Measurements from ENCODE around the gene SLC35A4. TPM values are rescaled to one million over a fixed set of nuclear protein-coding genes. Genes with fewer than 3 reads are reported as not detected.

SLC35A4 gene
- total and polyA plus RNA-seq, 12 donors = 33.9 to 105 (median 78.7) TPM

GRCh38 chr5:140547508-140548299 is 16.9 kb upstream of the SLC35A4 start, which contains the start of gene EIF4EBP3:
Gene EIF4EBP3, plus strand, starts transcription at chr5:140547662. Its CDS starts 76 bp downstream, at chr5:140547738.
- Histone ChIP-seq H3K36me3 (peaks cover 0 to 65% (median 18%) of the 10 kb centered on the region in 9 donors), H3K27me3 (no peaks in the 10 kb centered on the region), H3K4me3 (peak within 1 kb of the TSS in 9 of 10 donors; percentile 35 to 64 (median 57)), H3K9me3 (no peaks in the 10 kb centered on the region), H3K4me1 (peaks cover 27 to 53% (median 46%) of the 10 kb centered on the region in 9 donors), H3K27ac (peak within 1 kb of the TSS; percentile 77 to 97 (median 94))
- TF ChIP-seq CTCF (IDR thresholded peaks at IDR 0.05) = peak; percentile 46 to 78 (median 60)
- DNase-seq = peak; percentile 98
- WGBS, 2 donors = 2 to 3% methylated on average over 52 of the region's 52 CpGs
- intact Hi-C loops (cut with DNase I) = loop anchor here in 8 of 10 donors (1.0 to 10.0 kb wide), 7 partner anchors 17 to 145 kb away; partner anchors contain the start of genes TMCO6 (in 5 of the 8), IK (in 2 of the 8), NDUFA2 (in 2 of the 8) and ANKHD1 (in 1 of the 8)
- peak; percentile 93 to 96 (median 96) for ATAC-seq

- no peak for DNase-seq
- H3K27me3 ChIP-seq = no peaks in the 10 kb centered on the region
- H3K36me3 ChIP-seq = peaks cover 0 to 65% (median 18%) of the 10 kb centered on the region in 9 donors
- peaks cover 27 to 57% (median 51%) of the 10 kb centered on the region in 9 donors for H3K4me1 ChIP-seq
- TF ChIP-seq CTCF (IDR thresholded peaks at IDR 0.05) = no peak
- no peaks in the 10 kb centered on the region for H3K9me3 ChIP-seq
- intact Hi-C loops (cut with DNase I) = loop anchor here in 8 of 10 donors (2.0 to 10.0 kb wide), 6 partner anchors 84 to 146 kb away; partner anchors contain the start of genes TMCO6 (in 5 of the 8), IK (in 2 of the 8), NDUFA2 (in 2 of the 8) and ANKHD1 (in 1 of the 8)
- peak overlapping the region; percentile 77 to 97 (median 94) for H3K27ac ChIP-seq
- WGBS, 2 donors = 0 to 3% methylated on average over 5 of the region's 5 CpGs
- peak in 3 of 8 donors; percentile 52 to 71 (median 54) for ATAC-seq
- peak overlapping the region in 9 of 10 donors; percentile 35 to 64 (median 57) for H3K4me3 ChIP-seq
These were observed 16.3 kb upstream of the SLC35A4 start for GRCh38 chr5:140548300-140548688.

- intact Hi-C loops (cut with DNase I) = loop anchor here in 8 of 10 donors (2.0 to 10.0 kb wide), 6 partner anchors 84 to 146 kb away; partner anchors contain the start of genes TMCO6 (in 5 of the 8), IK (in 2 of the 8), NDUFA2 (in 2 of the 8) and ANKHD1 (in 1 of the 8)
- ATAC-seq = no peak
- peak overlapping the region in 5 of 10 donors; percentile 56 to 64 (median 58) for H3K4me3 ChIP-seq
- H3K4me1 ChIP-seq = peaks cover 27 to 61% (median 56%) of the 10 kb centered on the region in 9 donors
- WGBS, 2 donors = 83 to 84% methylated on average over 7 of the region's 7 CpGs
- no peak for TF ChIP-seq CTCF (IDR thresholded peaks at IDR 0.05)
- no peaks in the 10 kb centered on the region for H3K9me3 ChIP-seq
- peaks cover 0 to 65% (median 21%) of the 10 kb centered on the region in 9 donors for H3K36me3 ChIP-seq
- DNase-seq = no peak
- H3K27me3 ChIP-seq = no peaks in the 10 kb centered on the region
- peak overlapping the region; percentile 77 to 97 (median 94) for H3K27ac ChIP-seq
These were observed 15.8 kb upstream of the SLC35A4 start for GRCh38 chr5:140548791-140549190.
